ENCODE results near the gene USP2.

- TF ChIP-seq PHF8 (conservative IDR thresholded peaks at IDR 0.05; ENCODE audit: low read depth, low read length) (no peak), CTCF (IDR thresholded peaks at IDR 0.05; ENCODE audit: control extremely low read depth in 1 of 3, insufficient read depth in 1 of 3, low read depth in 1 of 3, low read length in 3 of 3) (no peak), BRCA1 (IDR thresholded peaks at IDR 0.05; ENCODE audit: low read depth, low read length) (no peak), SUZ12 (IDR thresholded peaks at IDR 0.05; ENCODE audit: low read length) (no peak), YY1 (IDR thresholded peaks at IDR 0.05; ENCODE audit: low read depth, low read length) (no peak), SIN3A (conservative IDR thresholded peaks at IDR 0.05 in 1 of 2, IDR thresholded peaks at IDR 0.05 in 1 of 2; ENCODE audit: low read depth in 1 of 2, low read length in 2 of 2) (no peak), EP300 (IDR thresholded peaks at IDR 0.05; ENCODE audit: borderline replicate concordance in 1 of 2, low read depth in 2 of 2, low read length in 2 of 2) (no peak), POLR2A (IDR thresholded peaks at IDR 0.05; ENCODE audit: control extremely low read depth in 1 of 2, low read depth in 2 of 2, low read length in 2 of 2) (no peak), POLR2AphosphoS5 (IDR thresholded peaks at IDR 0.05; ENCODE audit: low read depth, low read length) (no peak), FOSL1 (IDR thresholded peaks at IDR 0.05; ENCODE audit: insufficient read depth, low read depth, low read length) (no peak)
- TF ChIP-seq, protein P1, sequence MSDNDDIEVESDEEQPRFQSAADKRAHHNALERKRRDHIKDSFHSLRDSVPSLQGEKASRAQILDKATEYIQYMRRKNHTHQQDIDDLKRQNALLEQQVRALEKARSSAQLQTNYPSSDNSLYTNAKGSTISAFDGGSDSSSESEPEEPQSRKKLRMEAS (IDR thresholded peaks at IDR 0.05), result peak; percentile 32; the same call in 1 of the 2 replicates
These were observed 61.7 kb downstream of the USP2 start for GRCh38 chr11:119319700-119320239.
